IPS DF 6.9 (cell line): Measurements from ENCODE around the gene DTNBP1.

Experiments
- DNase-seq: peaks from one replicate; pipeline ENCODE4 v3.0.0-alpha.2; 2013; ENCODE audit warnings: low read depth, low spot score
- H3K27ac ChIP-seq: one replicate; pipeline ENCODE4 v1.5.1; 2013; ENCODE audit warnings: low read length, control low read depth
- H3K27me3 ChIP-seq: 2 replicates; pipeline ENCODE4 v1.6.1; 2013; ENCODE audit warnings: mild to moderate bottlenecking, low read length; ENCODE audit not compliant: control insufficient read depth, insufficient read depth
- H3K36me3 ChIP-seq: 2 replicates; pipeline ENCODE4 v1.6.1; 2013; ENCODE audit warnings: low read length; ENCODE audit not compliant: control insufficient read depth, insufficient read depth
- H3K4me1 ChIP-seq: 2 replicates; pipeline ENCODE4 v1.6.1; 2013; ENCODE audit warnings: low read length; ENCODE audit not compliant: control insufficient read depth, insufficient read depth
- H3K4me3 ChIP-seq: 2 replicates; pipeline ENCODE4 v1.5.1; 2013; ENCODE audit warnings: mild to moderate bottlenecking, low read length
- H3K9me3 ChIP-seq: 2 replicates; pipeline ENCODE4 v1.6.1; 2013; ENCODE audit warnings: low read length, inconsistent platforms; ENCODE audit not compliant: control insufficient read depth, insufficient read depth
- WGBS: extraction: QIAGEN DNeasy Blood & Tissue Kit; methylation state at CpG from one replicate; pipeline ENCODE4 v1.1.7; 2013; ENCODE audit warnings: mixed read lengths, missing lambda C conversion rate; ENCODE audit not compliant: insufficient read length, insufficient coverage; 5-methylcytosine and 5-hydroxymethylcytosine counted together

Gene DTNBP1

GRCh38 chr6:15504040-15504495 lies 158.8 kb downstream of the DTNBP1 start:
- no CpG with 5 or more reads among the region's 12 CpGs for WGBS
- no peaks in the 10 kb centered on the region for H3K9me3 ChIP-seq
- H3K4me1 ChIP-seq = peaks cover 1% of the 10 kb centered on the region; the same call in 1 of the 2 replicates
- H3K4me3 ChIP-seq = no peak overlapping the region
- no peak overlapping the region for H3K27ac ChIP-seq
- no peak for DNase-seq
- peaks cover 60% of the 10 kb centered on the region for H3K36me3 ChIP-seq
- H3K27me3 ChIP-seq = no peaks in the 10 kb centered on the region

- no peaks in the 10 kb centered on the region for H3K9me3 ChIP-seq
- DNase-seq = no peak
- peaks cover 1% of the 10 kb centered on the region; the same call in 1 of the 2 replicates for H3K4me1 ChIP-seq
- H3K4me3 ChIP-seq = no peak overlapping the region
- H3K27me3 ChIP-seq = no peaks in the 10 kb centered on the region
- no CpG with 5 or more reads among the region's 6 CpGs for WGBS
- H3K36me3 ChIP-seq = peaks cover 64% of the 10 kb centered on the region
- no peak overlapping the region for H3K27ac ChIP-seq
Measured at GRCh38 chr6:15503346-15503680, 159.5 kb downstream of the DTNBP1 start.

GRCh38 chr6:15502446-15503345 lies 160.1 kb downstream of the DTNBP1 start:
- H3K27me3 ChIP-seq = no peaks in the 10 kb centered on the region
- no CpG with 5 or more reads among the region's 20 CpGs for WGBS
- no peaks in the 10 kb centered on the region for H3K9me3 ChIP-seq
- no peak overlapping the region for H3K4me3 ChIP-seq
- H3K36me3 ChIP-seq = peaks cover 62% of the 10 kb centered on the region
- no peak overlapping the region for H3K27ac ChIP-seq
- H3K4me1 ChIP-seq = peaks cover 1% of the 10 kb centered on the region; the same call in 1 of the 2 replicates
- DNase-seq = no peak

GRCh38 chr6:15501826-15502445 lies 160.9 kb downstream of the DTNBP1 start:
- Histone ChIP-seq H3K4me3 (no peak overlapping the region), H3K27ac (no peak overlapping the region), H3K36me3 (peaks cover 60% of the 10 kb centered on the region), H3K27me3 (no peaks in the 10 kb centered on the region), H3K4me1 (0 out of 2 replicates have a peak, but pooled peaks cover 1% of the 10 kb centered on the region), H3K9me3 (no peaks in the 10 kb centered on the region)
- no CpG with 5 or more reads among the region's 19 CpGs for WGBS
- DNase-seq = no peak

- no peak for DNase-seq
- H3K4me1 ChIP-seq = 0 out of 2 replicates have a peak, but pooled peaks cover 1% of the 10 kb centered on the region
- H3K27me3 ChIP-seq = no peaks in the 10 kb centered on the region
- H3K27ac ChIP-seq = no peak overlapping the region
- H3K36me3 ChIP-seq = peaks cover 61% of the 10 kb centered on the region
- no CpG with 5 or more reads among the region's 38 CpGs for WGBS
- H3K9me3 ChIP-seq = no peaks in the 10 kb centered on the region
- no peak overlapping the region for H3K4me3 ChIP-seq
Measured at GRCh38 chr6:15500901-15501825, 161.7 kb downstream of the DTNBP1 start.

GRCh38 chr6:15500078-15500740 lies 162.6 kb downstream of the DTNBP1 start:
- Histone ChIP-seq H3K4me1 (no peaks in the 10 kb centered on the region), H3K4me3 (no peak overlapping the region), H3K36me3 (peaks cover 62% of the 10 kb centered on the region), H3K9me3 (no peaks in the 10 kb centered on the region), H3K27me3 (no peaks in the 10 kb centered on the region), H3K27ac (no peak overlapping the region)
- WGBS = no CpG with 5 or more reads among the region's 16 CpGs
- no peak for DNase-seq

- Histone ChIP-seq H3K9me3 (no peaks in the 10 kb centered on the region), H3K36me3 (peaks cover 62% of the 10 kb centered on the region), H3K4me1 (no peaks in the 10 kb centered on the region), H3K27ac (no peak overlapping the region), H3K4me3 (no peak overlapping the region), H3K27me3 (no peaks in the 10 kb centered on the region)
- no peak for DNase-seq
- WGBS = no CpG with 5 or more reads among the region's 9 CpGs
Measured at GRCh38 chr6:15499591-15499990, 163.2 kb downstream of the DTNBP1 start.

- DNase-seq = no peak
- no peak overlapping the region for H3K27ac ChIP-seq
- H3K4me1 ChIP-seq = no peaks in the 10 kb centered on the region
- no peaks in the 10 kb centered on the region for H3K27me3 ChIP-seq
- no peak overlapping the region for H3K4me3 ChIP-seq
- WGBS = no CpG with 5 or more reads among the region's 12 CpGs
- peaks cover 60% of the 10 kb centered on the region for H3K36me3 ChIP-seq
- H3K9me3 ChIP-seq = no peaks in the 10 kb centered on the region
Measured at GRCh38 chr6:15499125-15499524, 163.7 kb downstream of the DTNBP1 start.

GRCh38 chr6:15498640-15499039 lies 164.2 kb downstream of the DTNBP1 start:
- no peak for DNase-seq
- Histone ChIP-seq H3K9me3 (no peaks in the 10 kb centered on the region), H3K27ac (no peak overlapping the region), H3K36me3 (peaks cover 57% of the 10 kb centered on the region), H3K4me3 (no peak overlapping the region), H3K4me1 (peaks cover 1% of the 10 kb centered on the region; the same call in 1 of the 2 replicates), H3K27me3 (no peaks in the 10 kb centered on the region)
- no CpG with 5 or more reads among the region's 12 CpGs for WGBS
